Progenitor cell of endocrine pancreas (in vitro differentiated cells): Measurements from ENCODE around the gene MTHFD2. TPM values are rescaled to one million over a fixed set of nuclear protein-coding genes. Genes with fewer than 3 reads are reported as not detected.

Experiments
- DNase-seq: peaks from one replicate; pipeline ENCODE4 v3.0.0; 2021; ENCODE audit warnings: low spot score; ENCODE audit not compliant: unreplicated experiment
- H3K27ac Mint-ChIP-seq: 2 replicates; pipeline ENCODE4 v1.8.0; 2021; ENCODE audit warnings: mild to moderate bottlenecking, moderate library complexity, mixed read lengths
- H3K27me3 Mint-ChIP-seq: 2 replicates; pipeline ENCODE4 v1.8.0; 2021; ENCODE audit warnings: mixed read lengths
- H3K36me3 Mint-ChIP-seq: 2 replicates; pipeline ENCODE4 v1.8.0; 2022; ENCODE audit warnings: mixed read lengths; ENCODE audit not compliant: insufficient read depth
- H3K4me1 Mint-ChIP-seq: 2 replicates; pipeline ENCODE4 v1.8.0; 2021; ENCODE audit warnings: low read depth, mixed read lengths
- H3K4me3 Mint-ChIP-seq: 2 replicates; pipeline ENCODE4 v1.8.0; 2021; ENCODE audit warnings: low read depth, mild to moderate bottlenecking, moderate library complexity, mixed read lengths
- H3K9me3 Mint-ChIP-seq: 2 replicates; pipeline ENCODE4 v1.8.0; 2021; ENCODE audit warnings: low read depth, mixed read lengths
- total RNA-seq: library from RNA; stranded (reverse); gene quantifications from 2 replicates; pipeline ENCODE4 v1.2.1, GENCODE V29; 2021
- TF ChIP-seq, protein P1 (sequence below): fragments of 200-600 bp; sonication (generic); IDR thresholded peaks from one replicate; pipeline ENCODE4 v1.5.0; 2021; ENCODE audit warnings: antibody characterized with exemption, mild to moderate bottlenecking; ENCODE audit not compliant: unreplicated experiment

Gene MTHFD2
- total RNA-seq, 1 donor from 2014 or later = 64.9 TPM

DNA sequence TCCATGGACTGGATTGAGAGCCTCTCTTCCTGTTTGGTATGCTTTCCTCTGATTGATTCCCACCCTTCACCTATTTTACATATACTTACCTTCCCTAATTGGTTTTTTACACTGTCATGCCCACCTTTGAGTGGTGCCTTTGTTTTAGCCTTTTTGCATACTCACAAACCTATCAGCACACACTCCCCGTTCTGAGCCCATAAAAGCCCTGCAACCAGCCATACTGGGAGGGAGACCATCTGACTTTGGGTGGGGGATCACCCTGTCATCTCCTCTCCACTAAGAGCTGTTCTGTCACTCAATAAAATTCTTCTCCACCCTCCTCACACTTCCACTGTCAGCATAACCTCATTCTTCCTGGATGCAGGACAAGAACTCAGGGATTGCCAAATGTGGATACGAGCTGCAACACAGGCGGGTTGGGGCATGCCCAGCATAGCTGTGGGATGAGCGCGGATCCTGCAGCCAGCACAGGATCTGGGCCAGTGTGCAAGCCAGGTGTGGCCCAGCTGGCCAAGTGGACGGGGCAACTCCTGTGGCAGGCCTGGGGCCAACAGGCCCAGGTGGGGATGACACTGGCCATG lies 10.3 kb upstream of the MTHFD2 start:
- Mint-ChIP-seq H3K9me3 (no peaks in the 10 kb centered on the region), H3K4me1 (peaks cover 11% of the 10 kb centered on the region), H3K27me3 (peaks cover 5% of the 10 kb centered on the region), H3K36me3 (no peaks in the 10 kb centered on the region), H3K4me3 (no peak overlapping the region), H3K27ac (no peak overlapping the region)
- TF ChIP-seq, protein P1, sequence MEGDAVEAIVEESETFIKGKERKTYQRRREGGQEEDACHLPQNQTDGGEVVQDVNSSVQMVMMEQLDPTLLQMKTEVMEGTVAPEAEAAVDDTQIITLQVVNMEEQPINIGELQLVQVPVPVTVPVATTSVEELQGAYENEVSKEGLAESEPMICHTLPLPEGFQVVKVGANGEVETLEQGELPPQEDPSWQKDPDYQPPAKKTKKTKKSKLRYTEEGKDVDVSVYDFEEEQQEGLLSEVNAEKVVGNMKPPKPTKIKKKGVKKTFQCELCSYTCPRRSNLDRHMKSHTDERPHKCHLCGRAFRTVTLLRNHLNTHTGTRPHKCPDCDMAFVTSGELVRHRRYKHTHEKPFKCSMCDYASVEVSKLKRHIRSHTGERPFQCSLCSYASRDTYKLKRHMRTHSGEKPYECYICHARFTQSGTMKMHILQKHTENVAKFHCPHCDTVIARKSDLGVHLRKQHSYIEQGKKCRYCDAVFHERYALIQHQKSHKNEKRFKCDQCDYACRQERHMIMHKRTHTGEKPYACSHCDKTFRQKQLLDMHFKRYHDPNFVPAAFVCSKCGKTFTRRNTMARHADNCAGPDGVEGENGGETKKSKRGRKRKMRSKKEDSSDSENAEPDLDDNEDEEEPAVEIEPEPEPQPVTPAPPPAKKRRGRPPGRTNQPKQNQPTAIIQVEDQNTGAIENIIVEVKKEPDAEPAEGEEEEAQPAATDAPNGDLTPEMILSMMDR = no peak
- DNase-seq = no peak

DNA sequence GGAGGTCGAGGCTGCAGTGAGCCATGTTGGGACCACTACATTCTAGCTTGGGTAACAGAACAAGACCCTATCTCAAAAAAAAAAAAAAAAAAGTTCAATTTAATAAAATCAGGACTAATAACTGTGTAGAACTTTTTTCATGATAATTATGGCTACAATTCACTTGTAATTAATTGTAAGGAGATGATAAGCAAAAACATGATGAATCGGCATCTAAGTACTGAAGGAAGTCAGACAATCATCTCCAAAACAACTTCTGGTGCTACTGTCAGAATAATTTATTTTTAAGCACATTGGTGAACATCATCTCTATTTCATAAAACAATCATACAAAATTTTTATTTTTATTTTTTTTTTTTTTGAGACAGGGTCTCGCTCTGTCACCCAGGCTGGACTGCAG lies 9.7 kb upstream of the MTHFD2 start:
- DNase-seq = no peak
- peaks cover 11% of the 10 kb centered on the region for H3K4me1 Mint-ChIP-seq
- no peak overlapping the region for H3K27ac Mint-ChIP-seq
- TF ChIP-seq, protein P1 = no peak
- no peaks in the 10 kb centered on the region for H3K9me3 Mint-ChIP-seq
- no peaks in the 10 kb centered on the region for H3K36me3 Mint-ChIP-seq
- peaks cover 5% of the 10 kb centered on the region for H3K27me3 Mint-ChIP-seq
- H3K4me3 Mint-ChIP-seq = no peak overlapping the region

DNA sequence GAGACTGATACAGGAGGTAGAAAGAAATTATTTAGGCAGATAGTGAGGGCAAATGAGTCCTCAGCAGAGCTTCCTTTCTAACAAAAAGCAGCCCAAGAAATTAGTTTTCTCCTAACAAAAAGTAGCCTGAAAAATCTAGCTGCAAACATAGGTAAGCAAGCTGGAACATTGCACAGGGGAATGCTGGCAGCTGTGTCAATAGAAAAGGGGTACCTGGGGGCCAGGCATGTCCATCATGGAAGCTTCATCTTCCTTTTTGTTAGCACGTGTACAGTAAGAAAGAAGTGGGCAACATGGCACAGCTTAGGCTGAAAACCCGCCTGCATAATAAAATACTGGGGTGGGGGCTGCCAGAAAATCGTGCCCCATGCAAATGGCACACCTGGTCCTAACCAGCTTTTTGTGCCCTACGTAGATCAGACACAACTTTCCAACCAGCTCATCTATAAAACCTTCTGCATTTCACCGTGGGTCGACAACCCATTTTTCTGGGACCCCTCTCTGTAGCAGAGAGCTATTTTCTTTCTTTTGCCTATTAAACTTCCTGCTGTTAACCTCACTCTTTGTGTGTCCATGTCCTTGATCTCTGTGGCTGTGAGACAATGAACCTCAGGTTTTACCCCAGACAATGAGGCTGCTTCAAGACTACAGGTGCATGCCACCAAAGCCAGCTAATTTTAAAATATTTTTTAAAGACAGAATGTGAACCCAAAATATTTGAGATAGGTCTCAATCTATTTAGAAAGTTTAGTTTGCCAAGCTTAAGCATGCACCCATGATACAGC lies 6.6 kb upstream of the MTHFD2 start:
- peaks cover 11% of the 10 kb centered on the region for H3K4me1 Mint-ChIP-seq
- no peak for DNase-seq
- TF ChIP-seq, protein P1 = no peak

DNA sequence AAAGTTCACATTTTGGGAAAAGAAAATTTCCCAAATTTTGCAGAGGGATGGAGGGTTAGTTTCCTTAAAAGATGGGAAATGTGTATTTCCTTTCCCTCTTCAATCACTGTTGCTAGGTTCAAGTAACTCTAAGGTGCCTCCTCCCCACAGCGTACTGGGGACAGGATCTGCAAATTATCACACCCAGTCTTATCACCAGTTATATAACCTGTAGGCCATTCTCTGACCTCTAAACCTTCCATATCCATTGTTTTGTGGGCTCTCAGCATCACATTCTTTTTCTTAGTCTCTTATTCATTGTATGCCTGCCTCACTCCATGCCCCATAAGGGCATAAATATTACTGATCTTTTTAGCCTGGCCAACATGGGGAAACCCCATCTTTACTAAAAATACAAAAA lies 3.6 kb upstream of the MTHFD2 start:
- no peak for DNase-seq
- Mint-ChIP-seq H3K27me3 (peaks cover 13% of the 10 kb centered on the region), H3K36me3 (no peaks in the 10 kb centered on the region), H3K9me3 (peaks cover 6% of the 10 kb centered on the region), H3K4me3 (no peak overlapping the region), H3K27ac (no peak overlapping the region), H3K4me1 (peaks cover 18% of the 10 kb centered on the region)
- TF ChIP-seq, protein P1 = no peak

More for the DNA sequence above, 6.6 kb upstream of the MTHFD2 start:
- H3K36me3 Mint-ChIP-seq = no peaks in the 10 kb centered on the region
- peaks cover 3% of the 10 kb centered on the region for H3K27me3 Mint-ChIP-seq
- no peak overlapping the region for H3K27ac Mint-ChIP-seq
- H3K9me3 Mint-ChIP-seq = no peaks in the 10 kb centered on the region
- H3K4me3 Mint-ChIP-seq = no peak overlapping the region

DNA sequence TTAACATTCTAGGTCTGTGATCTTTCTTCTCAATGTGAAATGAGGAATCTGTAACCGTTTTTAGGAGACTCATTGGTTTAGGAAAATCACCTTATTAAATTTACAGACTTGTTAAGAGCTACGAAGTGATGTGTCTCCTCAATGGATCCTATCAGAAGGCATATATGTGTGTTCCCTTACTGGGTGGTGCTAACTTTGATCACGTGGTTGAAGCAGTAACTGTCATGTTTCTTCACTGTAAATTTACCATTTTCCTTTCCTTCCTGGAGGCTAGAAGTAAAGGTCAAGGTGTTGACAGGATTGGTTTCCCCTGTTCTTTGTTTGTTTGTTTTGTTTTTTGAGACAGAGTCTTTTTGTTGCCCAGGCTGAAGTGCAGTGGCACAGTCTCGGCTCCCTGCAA lies 1.4 kb upstream of the MTHFD2 start:
- Mint-ChIP-seq H3K36me3 (no peaks in the 10 kb centered on the region), H3K4me3 (no peak overlapping the region), H3K27me3 (peaks cover 13% of the 10 kb centered on the region), H3K27ac (no peak overlapping the region), H3K4me1 (peaks cover 19% of the 10 kb centered on the region), H3K9me3 (peaks cover 6% of the 10 kb centered on the region)
- TF ChIP-seq, protein P1 = no peak
- no peak for DNase-seq
